ENCODE measurements around the gene SH3TC2.

- no peak for TF ChIP-seq EP300 (IDR thresholded peaks at IDR 0.05)
- TF ChIP-seq, protein P1, sequence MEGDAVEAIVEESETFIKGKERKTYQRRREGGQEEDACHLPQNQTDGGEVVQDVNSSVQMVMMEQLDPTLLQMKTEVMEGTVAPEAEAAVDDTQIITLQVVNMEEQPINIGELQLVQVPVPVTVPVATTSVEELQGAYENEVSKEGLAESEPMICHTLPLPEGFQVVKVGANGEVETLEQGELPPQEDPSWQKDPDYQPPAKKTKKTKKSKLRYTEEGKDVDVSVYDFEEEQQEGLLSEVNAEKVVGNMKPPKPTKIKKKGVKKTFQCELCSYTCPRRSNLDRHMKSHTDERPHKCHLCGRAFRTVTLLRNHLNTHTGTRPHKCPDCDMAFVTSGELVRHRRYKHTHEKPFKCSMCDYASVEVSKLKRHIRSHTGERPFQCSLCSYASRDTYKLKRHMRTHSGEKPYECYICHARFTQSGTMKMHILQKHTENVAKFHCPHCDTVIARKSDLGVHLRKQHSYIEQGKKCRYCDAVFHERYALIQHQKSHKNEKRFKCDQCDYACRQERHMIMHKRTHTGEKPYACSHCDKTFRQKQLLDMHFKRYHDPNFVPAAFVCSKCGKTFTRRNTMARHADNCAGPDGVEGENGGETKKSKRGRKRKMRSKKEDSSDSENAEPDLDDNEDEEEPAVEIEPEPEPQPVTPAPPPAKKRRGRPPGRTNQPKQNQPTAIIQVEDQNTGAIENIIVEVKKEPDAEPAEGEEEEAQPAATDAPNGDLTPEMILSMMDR (IDR thresholded peaks at IDR 0.05): no peak
- TF ChIP-seq POLR2A (IDR thresholded peaks at IDR 0.05): no peak
- no peak for TF ChIP-seq POLR2AphosphoS5 (IDR thresholded peaks at IDR 0.05)
These were observed 78.5 kb downstream of the SH3TC2 start for GRCh38 chr5:148984345-148984744.
